Activated CD4-positive, alpha-beta T cell treated with anti-CD3 and anti-CD28 coated beads for 36 hours (primary cell): Measurements from ENCODE around the gene TYK2. TPM values are rescaled to one million over a fixed set of nuclear protein-coding genes. Genes with fewer than 3 reads are reported as not detected.
"Not testable (repeated sequence)": the region's sequence is repeated elsewhere in the genome, so short reads cannot be mapped to it uniquely, and the experiment has no call there.

Source experiments
- ATAC-seq: fragments of 200-7000 bp; cut with Tn5 transposase; one replicate; pipeline ENCODE4 v1.10.0; 2021; ENCODE audit warnings: mild to moderate bottlenecking, moderate library complexity
- CTCF ChIA-PET: fragments of 350-600 bp; sonication (Branson Sonifier 250); formaldehyde crosslinking; loops from one replicate; lab custom pipeline; 2021; ENCODE audit warnings: antibody characterized with exemption; lab: Charles Lee
- POLR2A ChIA-PET: fragments of 350-600 bp; sonication (Branson Sonifier 250); formaldehyde crosslinking; loops from one replicate; lab custom pipeline; 2021; ENCODE audit warnings: antibody characterized with exemption, inconsistent platforms; lab: Charles Lee
- DNase-seq: peaks from one replicate; pipeline ENCODE4 v3.0.0-alpha.2; 2020
- H3K27ac Mint-ChIP-seq: one replicate; pipeline ENCODE4 v1.8.0; 2021; ENCODE audit warnings: mixed read lengths
- H3K27me3 Mint-ChIP-seq: one replicate; pipeline ENCODE4 v1.8.0; 2021; ENCODE audit warnings: mixed read lengths
- H3K36me3 Mint-ChIP-seq: one replicate; pipeline ENCODE4 v1.8.0; 2021; ENCODE audit warnings: low read depth, mixed read lengths
- H3K4me1 Mint-ChIP-seq: one replicate; pipeline ENCODE4 v1.8.0; 2021; ENCODE audit warnings: mixed read lengths
- H3K4me3 Mint-ChIP-seq: one replicate; pipeline ENCODE4 v1.8.0; 2021; ENCODE audit warnings: mild to moderate bottlenecking, moderate library complexity, mixed read lengths
- H3K9me3 Mint-ChIP-seq: one replicate; pipeline ENCODE4 v1.8.0; 2021; ENCODE audit warnings: low read depth, mixed read lengths
- intact Hi-C, 2 experiments: fragments of 100-400 bp; cut with DNase I in 1 of 2; cut with micrococcal nuclease in 1 of 2; formaldehyde crosslinking; loops; one replicate each; pipeline versions ENCODE4 v1.14.2 to v1.15.1; 2022 to 2024; cut with DNase I, micrococcal nuclease
- total RNA-seq, 2 experiments: library from RNA; stranded (reverse); gene quantifications; one replicate each; pipeline ENCODE4 v1.2.3, GENCODE V29; 2021

TYK2 gene
- total RNA-seq, 2 experiments from 2014 or later = 151 to 197 TPM

DNA sequence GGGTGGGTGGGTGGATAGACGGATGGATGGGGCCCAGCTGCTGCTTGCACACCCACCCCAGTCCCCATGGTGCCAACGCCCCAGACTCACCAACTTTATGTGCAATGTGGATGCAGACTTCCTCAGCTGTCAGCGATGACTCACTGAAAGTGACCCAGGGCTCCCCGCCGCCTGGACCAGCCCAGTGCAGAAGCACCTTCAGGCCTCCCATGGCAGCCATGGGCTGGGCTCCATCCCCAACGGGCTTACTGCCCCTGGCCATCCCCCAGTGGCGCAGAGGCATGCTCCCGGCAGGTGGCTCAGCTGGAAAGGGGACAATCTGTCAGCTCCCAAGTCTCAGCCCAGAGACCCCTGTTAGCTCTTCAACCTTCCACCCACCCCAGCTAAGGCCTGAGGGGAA, 2.2 kb downstream of the TYK2 start:
- intact Hi-C loops = no loop called here
- POLR2A ChIA-PET = interaction anchor here (0.6 kb wide), 1 partner anchor 109 kb away, joined by 6 read pairs; no protein-coding TSS in a partner anchor
- ATAC-seq (no peak), DNase-seq (no peak)
- CTCF ChIA-PET = interaction anchor here (1.2 to 1.4 kb wide), 2 partner anchors 13 to 119 kb away, joined by 4 to 5 read pairs; no protein-coding TSS in a partner anchor
- Mint-ChIP-seq H3K36me3 (peaks cover 32% of the 10 kb centered on the region), H3K27me3 (no peaks in the 10 kb centered on the region), H3K4me1 (peaks cover 22% of the 10 kb centered on the region), H3K4me3 (no peak overlapping the region), H3K9me3 (no peaks in the 10 kb centered on the region), H3K27ac (no peak overlapping the region)

DNA sequence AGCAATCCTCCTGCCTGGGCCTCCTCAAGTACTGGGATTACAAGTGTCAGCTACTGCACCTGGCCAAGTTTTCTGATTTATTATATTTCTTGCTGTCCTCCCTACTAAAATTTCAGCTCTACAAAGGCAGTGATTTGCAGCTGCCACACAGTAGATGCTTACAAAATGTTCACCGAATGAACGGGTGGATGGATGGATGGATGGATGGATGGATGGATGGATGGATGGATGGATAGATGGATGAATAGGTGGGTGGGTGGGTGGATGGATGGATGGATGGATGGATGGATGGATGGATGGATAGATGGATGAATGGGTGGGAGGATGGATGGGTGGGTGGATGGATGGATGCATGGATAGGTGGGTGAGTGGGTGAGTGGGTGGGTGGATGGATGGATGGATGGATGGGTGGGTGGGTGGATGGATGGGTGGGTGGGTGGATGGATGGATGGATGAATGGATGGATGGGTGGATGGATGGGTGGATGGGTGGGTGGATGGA, 3.2 kb downstream of the TYK2 start:
- ATAC-seq, H3K27ac Mint-ChIP-seq, DNase-seq, H3K4me3 Mint-ChIP-seq, H3K27me3 Mint-ChIP-seq, H3K9me3 Mint-ChIP-seq, intact Hi-C loops: not testable (repeated sequence)
- peaks cover 32% of the 10 kb centered on the region for H3K36me3 Mint-ChIP-seq
- POLR2A ChIA-PET = interaction anchor here (0.7 kb wide), 1 partner anchor 111 kb away, joined by 3 read pairs; no protein-coding TSS in a partner anchor
- peaks cover 22% of the 10 kb centered on the region for H3K4me1 Mint-ChIP-seq
- CTCF ChIA-PET = interaction anchor here (1.2 kb wide), 1 partner anchor 118 kb away, joined by 4 read pairs; no protein-coding TSS in a partner anchor

DNA sequence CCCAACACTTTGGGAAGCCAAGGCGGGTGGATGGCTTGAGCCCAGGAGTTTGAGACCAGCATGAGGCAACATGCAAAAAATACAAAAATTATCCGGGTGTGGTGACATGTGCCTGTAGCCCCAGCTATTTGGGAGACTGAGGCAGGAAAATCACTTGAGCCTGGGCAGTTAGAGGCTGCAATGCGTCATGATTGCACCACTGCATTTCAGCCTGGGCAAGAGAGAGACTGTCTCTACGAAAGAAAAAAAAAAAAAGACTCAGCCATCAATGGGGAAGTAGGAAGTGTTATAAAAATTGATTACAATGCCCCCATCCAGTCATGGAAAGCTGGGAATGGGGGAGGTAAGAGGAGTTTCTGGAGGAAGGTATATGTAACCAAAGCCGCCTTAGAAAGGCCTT, 5.4 kb downstream of the TYK2 start:
- no peak for DNase-seq
- CTCF ChIA-PET = interaction anchor here (1.2 kb wide), 1 partner anchor 207 kb away, joined by 3 read pairs; no protein-coding TSS in a partner anchor
- H3K27me3 Mint-ChIP-seq = no peaks in the 10 kb centered on the region
- no peak for ATAC-seq
- no peak overlapping the region for H3K4me3 Mint-ChIP-seq
- no peak overlapping the region for H3K27ac Mint-ChIP-seq
- intact Hi-C loops = no loop called here
- POLR2A ChIA-PET = interaction anchor here (0.7 to 0.8 kb wide), 2 partner anchors 48 to 125 kb away, joined by 3 to 8 read pairs; no protein-coding TSS in a partner anchor
- peaks cover 29% of the 10 kb centered on the region for H3K36me3 Mint-ChIP-seq
- peaks cover 12% of the 10 kb centered on the region for H3K4me1 Mint-ChIP-seq
- H3K9me3 Mint-ChIP-seq = no peaks in the 10 kb centered on the region

DNA sequence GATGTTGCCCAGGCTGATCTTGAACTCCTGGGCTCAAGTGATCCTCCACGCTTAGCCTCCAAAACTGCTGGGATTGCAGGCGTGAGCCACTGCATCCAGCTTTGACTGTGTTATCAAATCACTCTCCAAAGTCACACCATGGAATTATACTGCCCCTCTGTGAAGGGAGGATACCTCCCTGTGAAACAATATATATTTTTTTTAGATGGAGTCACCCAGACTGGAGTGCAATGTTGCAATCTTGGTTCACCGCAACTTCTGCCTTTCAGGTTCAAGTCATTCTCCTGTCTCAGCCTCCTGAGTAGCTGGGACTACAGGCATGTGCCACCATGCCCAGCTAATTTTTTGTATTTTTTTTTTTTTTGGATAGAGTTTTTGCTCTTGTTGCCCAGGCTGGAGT, 7.7 kb downstream of the TYK2 start:
- intact Hi-C loops = no loop called here
- Mint-ChIP-seq H3K4me1 (no peaks in the 10 kb centered on the region), H3K27me3 (no peaks in the 10 kb centered on the region), H3K9me3 (no peaks in the 10 kb centered on the region), H3K27ac (no peak overlapping the region), H3K36me3 (peaks cover 31% of the 10 kb centered on the region), H3K4me3 (no peak overlapping the region)
- CTCF ChIA-PET = no interaction called here
- POLR2A ChIA-PET = interaction anchor here (0.6 kb wide), 1 partner anchor 202 kb away, joined by 3 read pairs; no protein-coding TSS in a partner anchor
- no peak for DNase-seq
- no peak for ATAC-seq

DNA sequence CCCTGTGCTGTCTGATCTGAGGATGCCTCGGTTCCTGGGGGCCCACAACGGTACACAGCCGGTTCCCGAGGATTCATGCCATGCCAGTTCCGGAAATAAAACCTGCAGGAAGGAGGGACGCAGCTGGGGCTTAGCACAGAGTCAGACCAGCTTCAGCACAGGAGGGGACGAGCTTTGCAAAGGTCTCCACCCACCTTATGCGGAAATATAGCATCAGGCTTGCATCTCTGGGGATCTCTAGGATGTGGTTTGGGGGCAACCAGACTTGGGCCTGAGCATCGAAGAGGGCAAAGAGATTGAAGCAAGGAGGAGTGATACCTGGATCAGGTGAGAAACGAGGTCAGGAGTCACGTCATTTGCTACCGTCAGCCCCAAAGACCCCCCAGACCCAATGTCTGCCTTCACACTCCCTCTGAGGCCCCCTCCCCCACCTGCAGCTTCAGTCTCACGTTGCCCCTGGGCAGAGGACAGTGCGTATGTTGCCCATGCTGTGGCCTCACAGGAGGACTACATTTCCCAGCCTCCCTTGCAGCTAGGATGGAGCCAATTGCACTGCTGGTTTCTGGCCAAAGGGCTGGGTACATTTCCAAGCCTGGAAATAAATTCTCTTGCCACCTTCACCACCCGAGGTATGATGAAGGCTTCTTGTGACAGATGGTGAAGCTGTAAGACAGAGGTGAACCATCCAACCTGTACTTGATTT, 12.1 kb downstream of the TYK2 start:
- no peak for DNase-seq
- POLR2A ChIA-PET = interaction anchor here (0.6 kb wide), 1 partner anchor 97 kb away, joined by 7 read pairs; the partner anchor contains the start of gene ICAM1
- CTCF ChIA-PET = interaction anchor here (0.6 to 2.3 kb wide), 3 partner anchors 13 to 23 kb away, joined by 3 to 8 read pairs (median 4); no protein-coding TSS in a partner anchor
- Mint-ChIP-seq H3K9me3 (no peaks in the 10 kb centered on the region), H3K4me1 (no peaks in the 10 kb centered on the region), H3K4me3 (no peak overlapping the region), H3K36me3 (peaks cover 34% of the 10 kb centered on the region), H3K27me3 (no peaks in the 10 kb centered on the region), H3K27ac (no peak overlapping the region)
- intact Hi-C loops = no loop called here
- no peak for ATAC-seq

DNA sequence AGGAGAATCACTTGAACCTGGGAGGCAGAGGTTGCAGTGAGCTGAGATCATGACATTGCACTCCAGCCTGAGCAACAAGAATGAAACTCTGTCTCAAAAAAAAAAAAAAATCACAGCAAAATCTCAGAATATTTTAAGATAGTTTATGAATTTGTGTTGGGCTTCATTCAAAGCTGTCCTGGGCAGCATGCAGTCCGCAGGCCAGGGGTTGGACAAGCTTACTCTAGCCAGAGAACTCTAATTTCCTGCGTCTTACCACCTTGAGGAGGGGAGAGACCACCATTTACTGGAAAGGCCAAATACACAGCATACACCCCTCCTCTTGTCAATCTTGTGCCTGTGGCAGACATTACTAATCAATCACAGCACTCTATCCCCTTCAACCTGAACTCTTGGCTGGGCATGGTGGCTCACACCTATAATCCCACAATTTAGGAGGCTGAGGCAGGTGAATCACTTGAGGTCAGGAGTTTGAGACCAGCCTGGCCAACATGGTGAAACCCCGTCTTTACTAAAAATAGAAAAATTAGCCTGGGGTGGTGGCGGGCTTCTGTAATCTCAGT, 13.3 kb downstream of the TYK2 start:
- CTCF ChIA-PET = interaction anchor here (2.3 kb wide), 1 partner anchor 22 kb away, joined by 8 read pairs; no protein-coding TSS in a partner anchor

DNA sequence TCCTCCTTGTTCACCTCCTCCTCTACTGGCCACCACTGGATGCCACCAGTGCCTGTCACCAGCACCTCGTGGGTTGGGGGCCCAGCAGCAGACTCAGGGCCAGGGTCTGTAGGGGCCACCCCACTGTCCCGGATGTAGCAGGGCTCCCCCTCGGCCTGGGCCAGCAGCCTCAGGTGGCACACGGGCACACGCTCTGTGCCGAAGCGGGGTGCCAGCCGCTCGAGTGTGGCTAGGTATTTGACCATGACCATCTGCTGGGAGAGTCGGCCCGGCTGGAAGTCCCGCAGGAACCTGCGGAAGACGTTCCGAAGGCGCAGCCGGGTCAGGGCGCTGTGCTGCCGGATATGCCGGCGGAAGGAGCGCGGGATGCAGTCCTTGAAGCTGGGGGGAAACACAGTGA, 14.9 kb downstream of the TYK2 start:
- no peak for DNase-seq
- CTCF ChIA-PET = no interaction called here
- POLR2A ChIA-PET = no interaction called here
- H3K27ac Mint-ChIP-seq = no peak overlapping the region
- ATAC-seq = no peak
- no peaks in the 10 kb centered on the region for H3K9me3 Mint-ChIP-seq
- H3K4me3 Mint-ChIP-seq = no peak overlapping the region
- intact Hi-C loops = no loop called here
- H3K27me3 Mint-ChIP-seq = no peaks in the 10 kb centered on the region
- no peaks in the 10 kb centered on the region for H3K4me1 Mint-ChIP-seq
- peaks cover 42% of the 10 kb centered on the region for H3K36me3 Mint-ChIP-seq

More for the DNA sequence above, 13.3 kb downstream of the TYK2 start:
- H3K27me3 Mint-ChIP-seq, DNase-seq, H3K27ac Mint-ChIP-seq, H3K4me3 Mint-ChIP-seq, intact Hi-C loops, H3K4me1 Mint-ChIP-seq, ATAC-seq, H3K9me3 Mint-ChIP-seq: not testable (repeated sequence)
- POLR2A ChIA-PET = interaction anchor here (0.6 kb wide), 2 partner anchors 180 to 265 kb away, joined by 3 to 4 read pairs; no protein-coding TSS in a partner anchor
- H3K36me3 Mint-ChIP-seq = peaks cover 38% of the 10 kb centered on the region

DNA sequence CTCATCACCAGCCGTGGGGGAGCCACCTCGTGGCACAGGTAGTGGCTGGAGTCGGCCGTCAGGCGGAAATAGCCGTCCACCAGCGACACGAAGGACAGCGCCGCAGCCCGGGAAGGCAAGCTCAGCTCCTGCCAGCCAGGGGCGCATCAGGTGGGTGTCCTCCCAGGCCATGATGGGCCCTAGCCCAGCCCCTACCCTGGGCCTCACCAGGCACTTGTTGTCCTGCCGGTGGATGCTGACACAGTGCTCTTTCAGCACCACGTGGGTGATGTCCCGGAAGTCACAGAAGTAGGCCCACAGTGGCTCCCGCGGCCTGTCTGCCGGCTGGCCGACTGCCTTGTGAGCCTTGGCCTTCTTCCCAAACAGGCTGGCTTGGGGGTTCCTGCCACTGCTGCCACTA, 15.7 kb downstream of the TYK2 start:
- no peak for ATAC-seq
- peaks cover 42% of the 10 kb centered on the region for H3K36me3 Mint-ChIP-seq
- DNase-seq = no peak
- no peaks in the 10 kb centered on the region for H3K4me1 Mint-ChIP-seq
- no peaks in the 10 kb centered on the region for H3K9me3 Mint-ChIP-seq
- H3K27me3 Mint-ChIP-seq = no peaks in the 10 kb centered on the region
- ChIA-PET CTCF (no interaction called here), POLR2A (no interaction called here)
- H3K4me3 Mint-ChIP-seq = no peak overlapping the region
- intact Hi-C loops = no loop called here
- no peak overlapping the region for H3K27ac Mint-ChIP-seq

DNA sequence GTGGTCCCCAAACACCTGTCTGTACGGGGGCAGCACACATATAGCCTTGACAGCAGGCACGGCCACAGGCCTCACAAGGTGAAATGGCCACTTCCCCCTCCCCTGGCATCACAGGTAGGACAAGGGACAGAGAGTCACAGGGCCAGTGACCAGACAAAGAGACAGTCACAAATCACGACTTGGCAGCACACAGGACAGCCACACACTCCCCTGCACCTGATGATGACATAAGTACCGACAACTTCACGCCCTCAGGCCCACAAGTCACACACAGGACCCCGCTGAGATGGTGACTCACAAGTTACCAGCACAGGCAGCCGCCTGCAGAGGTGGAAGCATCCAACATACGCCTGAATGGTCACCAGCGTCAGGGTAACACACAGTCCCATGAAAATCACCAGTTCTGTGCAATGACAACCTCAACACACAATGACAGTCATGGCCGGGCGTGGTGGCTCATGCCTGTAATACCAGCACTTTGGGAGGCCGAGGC, 16.5 kb downstream of the TYK2 start:
- Mint-ChIP-seq H3K27me3 (no peaks in the 10 kb centered on the region), H3K36me3 (peaks cover 37% of the 10 kb centered on the region), H3K27ac (no peak overlapping the region), H3K4me3 (no peak overlapping the region), H3K4me1 (no peaks in the 10 kb centered on the region), H3K9me3 (no peaks in the 10 kb centered on the region)
- CTCF ChIA-PET = no interaction called here
- intact Hi-C loops = no loop called here
- DNase-seq = no peak
- ATAC-seq = peak; percentile 12
- POLR2A ChIA-PET = no interaction called here

DNA sequence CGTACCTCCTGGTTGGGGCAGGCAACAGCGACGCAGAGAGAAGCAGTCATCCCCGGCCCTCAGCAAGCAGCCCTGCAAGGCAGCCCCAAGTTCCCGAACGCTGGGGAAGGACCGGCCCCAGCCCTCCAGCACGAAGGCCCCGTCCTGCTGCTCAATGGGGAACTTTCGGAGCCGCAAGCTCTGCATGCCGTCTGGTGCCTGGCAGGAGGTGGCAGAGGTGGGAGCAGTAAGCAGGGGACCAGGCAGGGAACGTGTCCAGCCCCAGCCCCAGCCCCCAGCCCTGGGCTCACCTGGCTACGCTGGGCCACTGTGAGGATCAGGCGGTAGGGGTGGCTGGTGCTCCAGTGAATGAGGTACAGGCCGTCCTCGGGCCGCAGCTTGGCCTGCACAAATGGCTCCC, 18.1 kb downstream of the TYK2 start:
- Mint-ChIP-seq H3K36me3 (peaks cover 34% of the 10 kb centered on the region), H3K4me3 (no peak overlapping the region), H3K9me3 (no peaks in the 10 kb centered on the region), H3K27ac (no peak overlapping the region), H3K4me1 (no peaks in the 10 kb centered on the region), H3K27me3 (no peaks in the 10 kb centered on the region)
- POLR2A ChIA-PET = no interaction called here
- intact Hi-C loops = no loop called here
- ATAC-seq (no peak), DNase-seq (no peak)
- CTCF ChIA-PET = no interaction called here

DNA sequence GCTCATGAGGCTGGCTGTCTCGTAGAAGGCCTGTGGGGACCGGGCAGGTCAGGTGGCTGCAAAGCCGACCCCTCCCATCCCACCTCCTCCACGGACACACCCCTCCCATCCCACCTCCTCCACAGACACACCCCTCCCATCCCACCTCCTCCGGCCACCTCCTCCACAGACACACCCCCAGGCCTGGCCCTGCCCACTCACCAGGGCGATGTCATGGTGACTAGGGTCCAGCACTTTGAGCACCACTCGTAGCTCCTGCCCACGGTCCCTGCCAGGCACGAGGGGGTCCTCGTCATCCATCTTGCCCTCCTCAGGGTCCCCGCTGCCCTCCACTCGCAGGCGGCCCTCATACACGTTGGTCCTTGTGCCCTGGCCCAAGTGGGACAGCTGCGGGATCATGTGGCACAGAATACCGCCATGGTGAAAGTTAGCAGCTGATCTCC, 18.8 kb downstream of the TYK2 start:
- ATAC-seq (no peak), DNase-seq (no peak)
- intact Hi-C loops = no loop called here
- Mint-ChIP-seq H3K9me3 (no peaks in the 10 kb centered on the region), H3K27ac (no peak overlapping the region), H3K27me3 (no peaks in the 10 kb centered on the region), H3K36me3 (peaks cover 29% of the 10 kb centered on the region), H3K4me3 (no peak overlapping the region), H3K4me1 (no peaks in the 10 kb centered on the region)
- POLR2A ChIA-PET = no interaction called here
- CTCF ChIA-PET = no interaction called here
